HFF-Myc (cell line): ENCODE results near the gene CNTN5.

ENCODE experiments used
- DNase-seq: peaks from one replicate; pipeline ENCODE4 v3.0.0-alpha.2; 2011; ENCODE audit warnings: low read depth; ENCODE audit errors: extremely low read depth
- H3K4me3 ChIP-seq: replicated peaks from 2 replicates; pipeline ENCODE4 v1.5.1; 2011; ENCODE audit warnings: low read depth, mild to moderate bottlenecking, control low read depth, low read length
- TF ChIP-seq, protein P1 (sequence below): IDR thresholded peaks from 2 replicates; pipeline ENCODE4 v1.5.1; 2012; ENCODE audit warnings: mild to moderate bottlenecking, low read depth, low read length, control low read depth; ENCODE audit errors: missing control alignments

The CNTN5 gene

DNA sequence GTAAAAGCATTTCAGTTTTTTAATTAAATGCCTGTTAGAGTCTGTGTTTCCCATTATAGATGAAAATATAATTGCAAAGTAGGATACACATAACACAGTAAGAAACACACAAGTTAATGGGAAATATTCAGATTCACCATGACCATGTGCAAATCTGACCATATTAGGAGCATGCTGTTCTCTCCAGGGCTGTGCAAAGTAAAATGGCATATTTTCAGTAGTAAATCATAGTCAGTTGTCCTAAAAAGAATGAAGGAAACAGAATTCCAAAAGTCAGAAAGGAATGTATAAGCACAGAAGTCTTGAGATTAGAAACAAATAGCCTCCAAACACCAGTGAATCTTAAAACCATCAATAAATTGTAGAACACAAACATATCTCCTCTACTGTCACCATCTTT lies 44.4 kb downstream of the CNTN5 start:
- no peak overlapping the region for H3K4me3 ChIP-seq
- DNase-seq: no peak
- TF ChIP-seq, protein P1, sequence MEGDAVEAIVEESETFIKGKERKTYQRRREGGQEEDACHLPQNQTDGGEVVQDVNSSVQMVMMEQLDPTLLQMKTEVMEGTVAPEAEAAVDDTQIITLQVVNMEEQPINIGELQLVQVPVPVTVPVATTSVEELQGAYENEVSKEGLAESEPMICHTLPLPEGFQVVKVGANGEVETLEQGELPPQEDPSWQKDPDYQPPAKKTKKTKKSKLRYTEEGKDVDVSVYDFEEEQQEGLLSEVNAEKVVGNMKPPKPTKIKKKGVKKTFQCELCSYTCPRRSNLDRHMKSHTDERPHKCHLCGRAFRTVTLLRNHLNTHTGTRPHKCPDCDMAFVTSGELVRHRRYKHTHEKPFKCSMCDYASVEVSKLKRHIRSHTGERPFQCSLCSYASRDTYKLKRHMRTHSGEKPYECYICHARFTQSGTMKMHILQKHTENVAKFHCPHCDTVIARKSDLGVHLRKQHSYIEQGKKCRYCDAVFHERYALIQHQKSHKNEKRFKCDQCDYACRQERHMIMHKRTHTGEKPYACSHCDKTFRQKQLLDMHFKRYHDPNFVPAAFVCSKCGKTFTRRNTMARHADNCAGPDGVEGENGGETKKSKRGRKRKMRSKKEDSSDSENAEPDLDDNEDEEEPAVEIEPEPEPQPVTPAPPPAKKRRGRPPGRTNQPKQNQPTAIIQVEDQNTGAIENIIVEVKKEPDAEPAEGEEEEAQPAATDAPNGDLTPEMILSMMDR: no peak

DNA sequence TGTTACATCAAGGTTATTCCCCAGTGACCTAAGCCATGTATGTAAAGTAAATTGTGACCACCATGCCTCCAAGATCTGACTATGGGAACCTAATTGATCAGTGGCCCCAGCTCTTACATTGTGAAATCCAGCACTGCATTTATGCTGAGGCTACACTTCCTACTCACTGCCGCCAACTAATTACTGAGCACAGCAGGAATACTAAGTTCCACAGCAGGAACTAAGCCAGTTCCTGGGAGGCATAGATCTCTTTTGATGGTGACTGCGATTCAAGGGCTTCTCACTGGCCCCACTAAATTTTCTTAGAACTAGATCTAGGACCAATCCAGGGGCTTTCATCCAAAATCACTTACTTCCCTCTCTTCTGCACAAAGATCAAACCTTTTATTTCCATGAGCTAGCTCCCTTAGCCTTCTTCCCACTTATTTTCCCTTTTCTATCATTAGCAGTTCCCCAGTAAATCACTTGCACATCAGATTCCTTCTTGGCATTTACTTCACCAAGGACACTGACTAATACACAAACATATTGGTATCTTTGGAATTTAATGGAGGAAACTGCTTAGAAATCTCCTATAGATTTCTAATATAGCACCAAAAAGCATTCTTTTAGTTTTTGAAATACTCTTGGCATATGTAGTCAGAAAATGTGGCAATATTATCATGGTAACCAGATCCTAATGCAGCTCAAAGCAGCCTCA lies 46.0 kb downstream of the CNTN5 start:
- H3K4me3 ChIP-seq: no peak overlapping the region
- no peak for DNase-seq
- TF ChIP-seq, protein P1: no peak

DNA sequence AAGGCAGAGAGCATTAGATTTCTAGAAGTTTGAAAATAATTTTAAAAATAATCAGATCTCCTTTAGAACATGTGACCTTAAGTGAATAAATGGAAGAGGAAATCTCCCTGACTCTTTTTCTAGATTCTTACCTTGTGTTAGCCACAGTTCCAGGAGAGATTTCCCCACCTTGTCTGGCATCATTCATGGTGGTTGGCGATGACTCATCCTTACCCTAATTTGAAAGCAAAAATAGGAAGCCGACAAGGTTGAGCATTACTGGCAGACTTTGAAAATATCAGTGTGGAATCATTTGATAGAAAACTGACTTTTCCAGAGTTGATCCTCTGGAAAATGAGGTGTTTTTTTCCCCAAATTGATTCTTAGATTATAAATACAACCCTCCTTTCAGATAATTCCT lies 48.1 kb downstream of the CNTN5 start:
- TF ChIP-seq, protein P1: no peak

DNA sequence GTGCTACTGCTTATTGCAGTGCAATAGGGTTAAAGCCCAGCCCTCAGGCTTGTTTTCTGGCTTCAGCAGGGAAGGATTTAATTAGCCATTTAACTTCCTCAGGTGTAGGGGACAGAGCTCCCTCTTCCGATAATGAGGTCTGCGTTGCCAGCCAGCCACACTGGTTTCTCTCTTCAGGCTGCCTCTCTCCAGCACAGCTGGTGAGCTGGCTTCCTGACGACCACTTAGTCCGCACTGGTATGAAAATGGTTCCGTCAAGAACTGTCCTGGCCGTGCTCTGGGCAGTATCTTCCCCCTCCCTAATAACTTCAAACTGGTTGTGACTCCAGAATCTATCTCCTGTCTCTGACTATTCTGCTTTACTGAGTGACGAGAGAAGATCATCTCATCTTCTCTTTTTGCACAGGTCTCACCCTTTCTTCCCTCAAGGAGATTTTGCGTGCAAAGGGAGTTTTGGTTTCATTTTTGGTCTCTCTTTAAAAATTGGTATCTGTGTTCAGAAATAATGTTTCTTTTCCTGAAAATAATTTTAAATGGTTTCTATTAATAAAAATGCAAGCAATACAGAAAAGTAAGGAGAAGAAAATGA lies 49.2 kb downstream of the CNTN5 start:
- no peak overlapping the region for H3K4me3 ChIP-seq
- TF ChIP-seq, protein P1: no peak
- DNase-seq: no peak

More for the DNA sequence above, 48.1 kb downstream of the CNTN5 start:
- DNase-seq: no peak
- H3K4me3 ChIP-seq: no peak overlapping the region

DNA sequence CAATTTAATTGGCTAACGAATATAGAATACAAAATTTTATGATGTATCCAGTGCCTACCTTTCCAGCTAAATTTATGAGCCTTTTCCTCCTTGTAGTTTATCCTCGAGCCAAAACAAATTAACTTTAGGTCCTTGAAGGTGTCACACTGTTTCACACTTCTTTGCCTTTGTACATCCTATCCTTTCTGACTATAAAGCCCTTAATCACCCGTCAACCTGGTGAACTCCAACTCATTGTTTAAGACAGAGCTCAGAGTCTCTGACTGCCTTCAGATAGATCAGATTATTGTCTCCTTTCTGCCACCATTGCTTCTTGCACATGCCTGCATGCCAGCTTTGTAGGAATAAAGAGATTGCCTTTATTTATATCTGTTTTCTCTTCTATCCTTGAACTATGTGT lies 58.8 kb downstream of the CNTN5 start:
- no peak overlapping the region for H3K4me3 ChIP-seq
- DNase-seq: no peak
- TF ChIP-seq, protein P1: no peak

DNA sequence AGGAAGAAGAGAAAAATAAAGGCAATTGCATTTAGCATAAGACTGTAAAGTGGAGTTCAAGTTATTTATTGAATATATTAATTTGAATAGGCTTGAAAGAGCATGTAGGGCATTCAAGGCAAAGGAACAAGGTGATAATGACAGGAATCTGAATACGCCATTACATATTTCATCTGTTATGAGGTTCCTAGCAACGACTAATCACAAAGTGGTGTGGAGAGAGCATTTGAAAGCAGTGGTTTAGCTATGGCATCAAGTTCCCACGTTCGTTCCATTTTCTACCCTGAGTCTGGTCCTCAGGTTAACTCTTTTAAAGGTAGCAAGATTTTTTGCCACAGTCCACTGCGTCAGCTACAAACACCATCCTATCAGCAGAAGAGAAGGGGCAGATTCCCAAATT lies 59.4 kb downstream of the CNTN5 start:
- no peak overlapping the region for H3K4me3 ChIP-seq
- no peak for DNase-seq
- TF ChIP-seq, protein P1: no peak

DNA sequence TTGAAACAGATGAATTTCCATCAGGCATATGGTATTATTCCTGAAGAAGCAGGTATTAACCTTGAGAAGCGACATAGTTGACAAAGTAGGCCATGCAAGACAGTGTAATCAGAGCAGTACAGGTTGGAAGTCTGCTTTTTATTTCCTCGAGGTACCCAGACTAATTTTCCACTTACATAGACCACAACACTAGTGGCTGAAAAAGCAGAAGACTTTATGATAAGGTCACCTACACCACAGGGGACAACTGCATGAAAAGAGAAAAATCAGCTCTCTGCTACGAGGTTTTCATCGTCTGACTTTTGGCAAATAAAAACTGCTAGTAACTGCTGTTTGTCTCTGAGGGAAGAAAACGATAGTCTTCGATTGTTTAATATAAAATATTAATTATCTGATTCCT lies 77.5 kb downstream of the CNTN5 start:
- TF ChIP-seq, protein P1: no peak
- no peak overlapping the region for H3K4me3 ChIP-seq
- no peak for DNase-seq
